Loucy (cell line): Measurements from ENCODE around the gene POU2F2.

Source experiments
- H2AFZ ChIP-seq: fragments of 200-600 bp; sonication (generic); 2 replicates; pipeline ENCODE4 v1.6.0; 2016; ENCODE audit warnings: antibody characterized with exemption, mild to moderate bottlenecking, low read length, moderate library complexity
- H3F3A ChIP-seq: fragments of 200-600 bp; 2 replicates; pipeline ENCODE4 v1.6.0; 2016; ENCODE audit warnings: antibody characterized with exemption, low read depth, mild to moderate bottlenecking
- H3K27me3 ChIP-seq: fragments of 200-600 bp; sonication (generic); 2 replicates; pipeline ENCODE4 v1.6.1; 2014; ENCODE audit warnings: low read length, mild to moderate bottlenecking; ENCODE audit not compliant: insufficient read depth, poor library complexity, severe bottlenecking
- H3K36me3 ChIP-seq: fragments of 200-600 bp; sonication (generic); 2 replicates; pipeline ENCODE4 v1.6.1; 2016; ENCODE audit warnings: low read length; ENCODE audit not compliant: insufficient read depth
- H3K4me1 ChIP-seq: fragments of 200-600 bp; sonication (generic); 2 replicates; pipeline ENCODE4 v1.5.1; 2014; ENCODE audit warnings: low read length, mild to moderate bottlenecking; ENCODE audit not compliant: insufficient read depth, poor library complexity, severe bottlenecking
- H3K4me2 ChIP-seq: fragments of 200-600 bp; sonication (generic); 2 replicates; pipeline ENCODE4 v1.6.0; 2014; ENCODE audit warnings: antibody characterized with exemption, low read length, low read depth, mild to moderate bottlenecking; ENCODE audit not compliant: poor library complexity, severe bottlenecking
- H3K4me3 ChIP-seq: fragments of 200-600 bp; sonication (generic); 2 replicates; pipeline ENCODE4 v1.5.1; 2014; ENCODE audit warnings: low read length, mild to moderate bottlenecking, mixed read lengths; ENCODE audit not compliant: poor library complexity, severe bottlenecking
- H3K79me2 ChIP-seq: fragments of 200-600 bp; sonication (generic); 2 replicates; pipeline ENCODE4 v1.6.1; 2014; ENCODE audit warnings: low read length; ENCODE audit not compliant: insufficient read depth
- H3K9ac ChIP-seq: fragments of 200-600 bp; sonication (generic); 2 replicates; pipeline ENCODE4 v1.6.0; 2014; ENCODE audit warnings: mild to moderate bottlenecking, low read depth, low read length, moderate library complexity; ENCODE audit not compliant: poor library complexity, severe bottlenecking
- H3K9me2 ChIP-seq: fragments of 200-600 bp; sonication (generic); replicated peaks from 2 replicates; pipeline ENCODE4 v1.6.1; 2016; ENCODE audit warnings: low read depth, low read length, mixed read lengths
- H3K9me3 ChIP-seq: fragments of 200-600 bp; sonication (generic); 2 replicates; pipeline ENCODE4 v1.6.1; 2014; ENCODE audit warnings: mild to moderate bottlenecking, antibody characterized with exemption, low read length, low read depth; ENCODE audit not compliant: insufficient read depth
- H4K20me1 ChIP-seq: fragments of 200-600 bp; sonication (generic); 2 replicates; pipeline ENCODE4 v1.6.0; 2014; ENCODE audit warnings: antibody characterized with exemption, low read length, mild to moderate bottlenecking; ENCODE audit not compliant: insufficient read depth, poor library complexity, severe bottlenecking
- EZH2phosphoT487 ChIP-seq: fragments of 200-600 bp; IDR thresholded peaks from 2 replicates; pipeline ENCODE4 v1.6.1; 2018; ENCODE audit warnings: antibody characterized with exemption, mild to moderate bottlenecking, moderate library complexity, borderline replicate concordance
- TF ChIP-seq, protein P1 (sequence below): fragments of 200-600 bp; sonication (generic); conservative IDR thresholded peaks from 2 replicates; pipeline ENCODE4 v1.5.1; 2014; ENCODE audit warnings: mild to moderate bottlenecking, antibody characterized with exemption, low read length

Gene POU2F2

DNA sequence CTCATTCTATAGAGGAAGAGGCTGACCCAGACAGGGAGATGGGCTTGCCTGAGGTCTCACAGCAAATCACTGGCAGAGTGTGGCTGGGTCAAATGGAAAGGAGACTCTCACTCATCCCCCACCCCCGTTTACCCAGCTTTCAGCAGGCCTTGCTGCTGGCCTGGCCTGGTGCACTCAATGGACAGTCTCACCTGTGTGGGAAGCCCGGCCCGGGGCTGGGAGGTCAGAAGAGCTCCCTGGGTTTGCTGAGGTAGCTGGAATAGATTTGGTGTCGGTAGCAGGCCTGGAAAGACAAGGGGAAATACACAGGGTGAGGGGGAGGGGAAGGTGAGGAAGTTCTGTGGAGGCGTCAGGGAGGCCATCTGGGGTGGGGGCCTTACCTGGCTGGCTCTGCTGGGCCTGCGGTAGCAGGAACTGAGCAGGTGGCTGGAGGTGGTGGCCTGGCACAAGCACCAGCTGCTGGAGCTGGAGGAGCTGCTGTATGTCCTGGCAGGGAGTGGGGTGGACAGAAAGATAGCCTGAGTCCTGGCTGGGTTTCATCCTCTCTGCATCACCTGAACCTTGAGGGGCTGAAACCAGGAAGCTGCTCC, 32.8 kb downstream of the POU2F2 start:
- no peak overlapping the region for H2AFZ ChIP-seq
- no peaks in the 10 kb centered on the region for H3K9me2 ChIP-seq
- H3K4me2 ChIP-seq, result no peak overlapping the region
- no peaks in the 10 kb centered on the region for H3K27me3 ChIP-seq
- H4K20me1 ChIP-seq, result no peaks in the 10 kb centered on the region
- H3K4me3 ChIP-seq, result no peak overlapping the region
- H3K9ac ChIP-seq, result no peak overlapping the region
- TF ChIP-seq EZH2phosphoT487, result no peak
- TF ChIP-seq, protein P1, sequence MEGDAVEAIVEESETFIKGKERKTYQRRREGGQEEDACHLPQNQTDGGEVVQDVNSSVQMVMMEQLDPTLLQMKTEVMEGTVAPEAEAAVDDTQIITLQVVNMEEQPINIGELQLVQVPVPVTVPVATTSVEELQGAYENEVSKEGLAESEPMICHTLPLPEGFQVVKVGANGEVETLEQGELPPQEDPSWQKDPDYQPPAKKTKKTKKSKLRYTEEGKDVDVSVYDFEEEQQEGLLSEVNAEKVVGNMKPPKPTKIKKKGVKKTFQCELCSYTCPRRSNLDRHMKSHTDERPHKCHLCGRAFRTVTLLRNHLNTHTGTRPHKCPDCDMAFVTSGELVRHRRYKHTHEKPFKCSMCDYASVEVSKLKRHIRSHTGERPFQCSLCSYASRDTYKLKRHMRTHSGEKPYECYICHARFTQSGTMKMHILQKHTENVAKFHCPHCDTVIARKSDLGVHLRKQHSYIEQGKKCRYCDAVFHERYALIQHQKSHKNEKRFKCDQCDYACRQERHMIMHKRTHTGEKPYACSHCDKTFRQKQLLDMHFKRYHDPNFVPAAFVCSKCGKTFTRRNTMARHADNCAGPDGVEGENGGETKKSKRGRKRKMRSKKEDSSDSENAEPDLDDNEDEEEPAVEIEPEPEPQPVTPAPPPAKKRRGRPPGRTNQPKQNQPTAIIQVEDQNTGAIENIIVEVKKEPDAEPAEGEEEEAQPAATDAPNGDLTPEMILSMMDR, result no peak
- H3K36me3 ChIP-seq, result no peaks in the 10 kb centered on the region
- H3K4me1 ChIP-seq, result no peaks in the 10 kb centered on the region
- H3F3A ChIP-seq, result no peaks in the 10 kb centered on the region
- no peaks in the 10 kb centered on the region for H3K9me3 ChIP-seq
- no peaks in the 10 kb centered on the region for H3K79me2 ChIP-seq

- no peaks in the 10 kb centered on the region for H3K4me1 ChIP-seq
- H3K36me3 ChIP-seq, result no peaks in the 10 kb centered on the region
- no peaks in the 10 kb centered on the region for H3F3A ChIP-seq
- TF ChIP-seq, protein P1, result no peak
- H3K9ac ChIP-seq, result no peak overlapping the region
- no peaks in the 10 kb centered on the region for H3K9me2 ChIP-seq
- H3K9me3 ChIP-seq, result no peaks in the 10 kb centered on the region
- H2AFZ ChIP-seq, result no peak overlapping the region
- H3K79me2 ChIP-seq, result no peaks in the 10 kb centered on the region
- H3K4me3 ChIP-seq, result no peak overlapping the region
- H3K4me2 ChIP-seq, result no peak overlapping the region
- no peaks in the 10 kb centered on the region for H4K20me1 ChIP-seq
- H3K27me3 ChIP-seq, result no peaks in the 10 kb centered on the region
Observed at GRCh38 chr19:42098781-42099180, 33.5 kb downstream of the POU2F2 start.

DNA sequence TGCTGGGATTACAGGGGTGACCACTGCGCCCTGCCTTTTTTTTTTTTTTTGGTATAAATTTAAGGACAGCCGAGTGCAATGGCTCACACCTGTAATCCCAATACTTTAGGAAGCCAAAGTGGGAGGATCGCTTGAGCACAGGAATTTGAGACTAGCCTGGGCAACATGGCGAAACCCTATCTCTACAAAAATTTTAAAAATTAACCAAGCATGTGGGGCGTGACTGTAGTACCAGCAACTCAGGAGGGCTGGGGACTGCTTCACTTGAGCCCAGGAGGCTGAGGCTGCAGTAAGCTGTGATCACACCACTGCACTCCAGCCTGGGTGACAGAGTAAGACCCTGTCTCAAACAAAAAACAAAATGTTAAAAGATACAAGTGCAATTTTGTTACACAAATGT, 34.8 kb downstream of the POU2F2 start:
- no peaks in the 10 kb centered on the region for H3K4me1 ChIP-seq
- no peaks in the 10 kb centered on the region for H3K9me3 ChIP-seq
- no peak overlapping the region for H3K9ac ChIP-seq
- H3K4me3 ChIP-seq, result no peak overlapping the region
- TF ChIP-seq EZH2phosphoT487, result no peak
- TF ChIP-seq, protein P1, result no peak
- H3K27me3 ChIP-seq, result no peaks in the 10 kb centered on the region
- no peaks in the 10 kb centered on the region for H3K79me2 ChIP-seq
- no peaks in the 10 kb centered on the region for H4K20me1 ChIP-seq
- no peaks in the 10 kb centered on the region for H3K9me2 ChIP-seq
- H3K4me2 ChIP-seq, result no peak overlapping the region
- no peaks in the 10 kb centered on the region for H3K36me3 ChIP-seq
- no peak overlapping the region for H2AFZ ChIP-seq
- no peaks in the 10 kb centered on the region for H3F3A ChIP-seq
